Liver (tissue), 3 donors: ENCODE measurements around the gene DIS3L2.

Experiments
- CTCF ChIP-seq: fragments of 150-350 bp; IDR thresholded peaks from 2 replicates; pipeline ENCODE4 v1.5.1; 2017; ENCODE audit warnings: improper control_type of control experiment, low read depth, low read length; ENCODE audit not compliant: missing input control
- FOXA2 ChIP-seq: IDR thresholded peaks from 2 replicates; pipeline ENCODE4 v1.6.1; 2016; ENCODE audit warnings: antibody characterized with exemption
- GABPA ChIP-seq, 2 donors: IDR thresholded peaks in 1 of 2; conservative IDR thresholded peaks in 1 of 2; 2 replicates each; pipeline ENCODE4 v1.6.1; 2016; ENCODE audit warnings: antibody characterized with exemption in 2 of 2, mild to moderate bottlenecking in 1 of 2, moderate library complexity in 1 of 2
- MAX ChIP-seq: IDR thresholded peaks from 2 replicates; pipeline ENCODE4 v1.6.1; 2016; ENCODE audit warnings: antibody characterized with exemption
- SP1 ChIP-seq: IDR thresholded peaks from 2 replicates; pipeline ENCODE4 v1.6.1; 2018; ENCODE audit warnings: antibody characterized with exemption, mild to moderate bottlenecking
- donor health status: healthy.
- donor health status: healthy.

- TF ChIP-seq CTCF, result no peak
- no peak for TF ChIP-seq FOXA2
- TF ChIP-seq MAX, result no peak
- TF ChIP-seq SP1, result no peak
- no peak for TF ChIP-seq GABPA (IDR thresholded peaks at IDR 0.05 in 1 of 2, conservative IDR thresholded peaks at IDR 0.05 in 1 of 2)
These were observed 257.4 kb downstream of the DIS3L2 start for GRCh38 chr2:232218778-232219495.
